GM21423 (cell line): Measurements from ENCODE around the gene TBX10.
"Not testable (repeated sequence)": the region's sequence is repeated elsewhere in the genome, so short reads cannot be mapped to it uniquely, and the experiment has no call there.

Experiments
- ATAC-seq: cut with Tn5 transposase; IDR thresholded peaks from one replicate; pipeline ENCODE4 v1.9.1; 2021; ENCODE audit warnings: mild to moderate bottlenecking, moderate library complexity; ENCODE audit not compliant: unreplicated experiment

Gene TBX10

GRCh38 chr11:67632175-67632981, 7.2 kb downstream of the TBX10 start:
- no peak for ATAC-seq

GRCh38 chr11:67631853-67632174, 7.7 kb downstream of the TBX10 start:
- ATAC-seq: no peak

GRCh38 chr11:67631411-67631810, 8.2 kb downstream of the TBX10 start:
- no peak for ATAC-seq

- ATAC-seq: no peak
Measured at GRCh38 chr11:67630943-67631331, 8.6 kb downstream of the TBX10 start.

- ATAC-seq: peak; percentile 66
Measured at GRCh38 chr11:67630228-67630942, 9.2 kb downstream of the TBX10 start.

- ATAC-seq: peak; percentile 42
Measured at GRCh38 chr11:67629386-67630227, 10.0 kb downstream of the TBX10 start, which contains the start of gene NUDT8. Gene NUDT8 (minus strand): TSS chr11:67629937. CDS start chr11:67629911, 26 bp downstream.

GRCh38 chr11:67628710-67629385, 10.7 kb downstream of the TBX10 start:
- no peak for ATAC-seq

GRCh38 chr11:67627812-67628624, 11.5 kb downstream of the TBX10 start:
- no peak for ATAC-seq

GRCh38 chr11:67627441-67627811, 12.1 kb downstream of the TBX10 start:
- ATAC-seq: no peak

- no peak for ATAC-seq
Measured at GRCh38 chr11:67626970-67627369, 12.6 kb downstream of the TBX10 start.

GRCh38 chr11:67626131-67626833, 13.3 kb downstream of the TBX10 start:
- ATAC-seq: not testable (repeated sequence)

- not testable (repeated sequence) for ATAC-seq
Measured at GRCh38 chr11:67623795-67624194, 15.8 kb downstream of the TBX10 start.

- ATAC-seq: not testable (repeated sequence)
Measured at GRCh38 chr11:67622905-67623304, 16.7 kb downstream of the TBX10 start.

GRCh38 chr11:67621928-67622327, 17.6 kb downstream of the TBX10 start:
- not testable (repeated sequence) for ATAC-seq

- ATAC-seq: not testable (repeated sequence)
Measured at GRCh38 chr11:67620621-67621020, 18.9 kb downstream of the TBX10 start.

- not testable (repeated sequence) for ATAC-seq
Measured at GRCh38 chr11:67619683-67620618, 19.6 kb downstream of the TBX10 start.

GRCh38 chr11:67618901-67619659, 20.5 kb downstream of the TBX10 start:
- ATAC-seq: not testable (repeated sequence)
